SW 1271 (cell line): ENCODE results near the gene PSRC1.
A peak's percentile ranks its signal among the peaks of the same experiment; 100 is the strongest.

Experiments
- DNase-seq, 2 experiments: peaks; one replicate each; lab custom pipeline; 2025; lab: John Stamatoyannopoulos, UW

Gene PSRC1

DNA sequence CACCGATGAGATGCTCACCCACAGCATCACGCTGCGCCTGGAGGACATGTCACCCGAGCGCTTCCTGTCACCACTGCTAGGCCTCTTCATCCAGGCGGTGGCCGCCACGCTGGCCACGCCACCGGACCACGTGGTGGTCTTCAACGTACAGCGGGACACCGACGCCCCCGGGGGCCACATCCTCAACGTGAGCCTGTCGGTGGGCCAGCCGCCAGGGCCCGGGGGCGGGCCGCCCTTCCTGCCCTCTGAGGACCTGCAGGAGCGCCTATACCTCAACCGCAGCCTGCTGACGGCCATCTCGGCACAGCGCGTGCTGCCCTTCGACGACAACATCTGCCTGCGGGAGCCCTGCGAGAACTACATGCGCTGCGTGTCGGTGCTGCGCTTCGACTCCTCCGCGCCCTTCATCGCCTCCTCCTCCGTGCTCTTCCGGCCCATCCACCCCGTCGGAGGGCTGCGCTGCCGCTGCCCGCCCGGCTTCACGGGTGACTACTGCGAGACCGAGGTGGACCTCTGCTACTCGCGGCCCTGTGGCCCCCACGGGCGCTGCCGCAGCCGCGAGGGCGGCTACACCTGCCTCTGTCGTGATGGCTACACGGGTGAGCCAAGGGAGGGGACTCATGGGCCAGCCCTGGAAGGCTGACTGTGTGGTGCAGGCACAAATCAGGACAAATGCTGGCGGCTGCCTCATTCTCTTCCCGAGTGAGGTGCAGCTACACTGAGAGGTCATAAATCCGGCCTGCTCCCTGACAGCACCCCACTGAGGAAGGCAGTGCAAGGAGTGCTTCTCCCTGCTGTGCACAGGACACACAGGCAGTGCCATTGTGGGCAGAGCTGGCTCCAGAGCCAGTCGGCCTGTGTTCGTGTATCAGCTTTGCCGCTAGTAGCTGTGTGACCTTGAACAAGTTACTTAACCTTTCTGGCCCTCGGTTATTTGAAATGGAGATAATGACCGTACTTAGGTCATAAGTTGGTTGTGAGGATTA, 24.2 kb downstream of the PSRC1 start:
- no peak for DNase-seq

DNA sequence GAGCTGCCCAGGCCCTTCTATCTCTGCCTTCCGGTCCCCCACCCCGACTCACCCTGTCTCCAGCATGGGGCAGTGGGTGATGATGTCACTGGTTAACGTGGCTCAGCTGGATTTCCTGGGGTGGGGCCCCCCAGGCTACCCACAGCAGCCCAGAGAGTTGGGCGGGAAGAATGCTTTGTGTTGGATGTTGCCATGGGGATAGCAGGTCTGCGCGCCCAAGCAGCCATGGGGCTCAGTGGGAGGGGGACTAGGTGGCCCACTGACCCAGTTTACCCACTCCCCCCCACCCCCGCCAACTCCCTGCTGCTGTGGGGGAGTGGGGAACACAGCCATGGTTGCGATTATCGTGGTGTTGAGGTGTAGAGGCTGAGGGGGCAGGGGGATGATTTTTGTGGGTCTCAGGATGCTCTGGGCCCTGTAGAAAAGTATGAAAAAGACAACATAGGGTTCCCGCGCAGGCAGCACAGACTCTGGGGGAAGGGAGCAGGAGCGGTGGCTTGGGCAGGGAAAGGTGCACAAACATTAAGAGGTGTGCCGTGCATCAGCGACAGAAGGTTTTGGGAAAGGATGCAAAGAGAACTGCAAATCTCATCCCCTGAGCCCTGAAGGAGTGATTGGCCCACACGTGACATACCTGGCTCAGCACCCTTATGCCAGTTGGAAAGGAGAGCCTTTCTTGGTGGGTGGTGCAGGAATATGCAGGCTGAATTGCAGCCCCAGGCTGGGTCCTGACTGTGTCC, 25.1 kb downstream of the PSRC1 start:
- DNase-seq, result no peak

DNA sequence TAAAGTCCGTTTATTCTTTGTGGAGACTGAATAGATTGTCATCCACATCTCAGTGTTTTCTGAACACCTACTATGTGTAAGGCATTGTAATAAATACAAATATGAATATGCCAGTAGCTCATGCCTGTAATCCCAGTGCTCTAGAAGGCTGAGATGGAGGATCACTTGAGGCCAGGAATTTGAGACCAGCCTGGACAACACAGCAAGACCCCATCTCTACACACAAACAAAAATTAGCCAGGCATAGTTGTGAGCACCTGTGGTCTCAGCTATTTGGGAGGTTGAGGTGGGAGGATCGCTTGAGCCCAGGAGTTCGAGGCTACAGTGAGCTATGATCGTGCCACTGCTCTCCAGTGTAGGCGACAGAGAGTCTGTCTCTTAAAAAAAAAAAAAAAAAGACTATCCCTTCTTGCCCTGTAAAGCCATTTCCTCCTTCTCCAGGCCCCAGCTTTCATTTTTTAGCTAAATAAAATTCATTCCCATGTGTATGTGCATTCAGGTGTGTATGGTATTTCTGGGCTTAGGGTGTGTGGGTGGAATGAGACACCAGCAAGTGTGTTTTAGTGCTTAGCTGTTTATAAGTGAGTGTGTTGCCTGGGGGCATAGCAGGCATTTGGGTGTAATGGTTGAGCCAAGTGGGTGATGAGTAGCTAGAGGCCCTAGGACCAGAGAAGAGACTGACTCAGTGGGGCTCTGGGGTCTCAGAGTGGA, 25.8 kb downstream of the PSRC1 start:
- no peak for DNase-seq

DNA sequence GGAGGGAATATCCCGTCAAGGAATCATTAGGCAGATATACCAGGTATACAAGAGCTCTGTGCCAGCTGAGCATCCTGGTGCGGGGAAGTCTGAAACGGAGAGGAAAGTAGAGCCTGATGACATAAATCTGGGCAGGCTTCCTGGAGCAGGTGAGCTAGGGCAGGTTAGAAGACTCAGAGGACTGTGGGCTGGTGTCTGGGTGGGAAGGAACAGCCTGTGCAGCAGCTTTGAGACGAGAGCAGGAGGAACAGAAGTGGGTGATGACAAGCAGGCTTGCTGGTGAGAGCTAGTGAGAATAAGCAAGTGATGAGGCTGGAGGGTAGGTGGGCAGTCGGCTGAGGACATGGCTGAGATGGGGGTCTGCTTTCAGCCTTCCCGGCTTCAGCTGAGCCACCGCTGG, 26.9 kb downstream of the PSRC1 start:
- no peak for DNase-seq

DNA sequence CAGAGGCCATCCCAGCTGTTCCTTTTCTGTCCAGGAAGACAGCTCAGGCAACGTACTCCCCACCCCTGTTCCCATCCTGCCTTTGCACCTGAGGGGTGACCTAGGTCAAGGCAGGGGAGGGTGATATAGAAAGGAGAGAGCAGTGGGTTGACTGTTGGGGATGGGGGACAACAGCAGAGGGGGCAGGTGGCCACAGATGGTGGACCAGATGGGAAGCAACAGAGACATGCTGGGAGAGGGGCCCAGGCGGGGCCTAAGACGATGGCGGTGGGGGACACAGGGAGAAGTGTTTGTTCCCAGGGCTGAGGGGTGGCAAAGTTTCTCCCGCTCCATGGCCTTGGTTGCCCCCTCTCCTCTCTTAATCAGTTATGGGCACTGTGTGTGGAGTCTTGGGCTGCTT, 27.3 kb downstream of the PSRC1 start:
- no peak for DNase-seq

DNA sequence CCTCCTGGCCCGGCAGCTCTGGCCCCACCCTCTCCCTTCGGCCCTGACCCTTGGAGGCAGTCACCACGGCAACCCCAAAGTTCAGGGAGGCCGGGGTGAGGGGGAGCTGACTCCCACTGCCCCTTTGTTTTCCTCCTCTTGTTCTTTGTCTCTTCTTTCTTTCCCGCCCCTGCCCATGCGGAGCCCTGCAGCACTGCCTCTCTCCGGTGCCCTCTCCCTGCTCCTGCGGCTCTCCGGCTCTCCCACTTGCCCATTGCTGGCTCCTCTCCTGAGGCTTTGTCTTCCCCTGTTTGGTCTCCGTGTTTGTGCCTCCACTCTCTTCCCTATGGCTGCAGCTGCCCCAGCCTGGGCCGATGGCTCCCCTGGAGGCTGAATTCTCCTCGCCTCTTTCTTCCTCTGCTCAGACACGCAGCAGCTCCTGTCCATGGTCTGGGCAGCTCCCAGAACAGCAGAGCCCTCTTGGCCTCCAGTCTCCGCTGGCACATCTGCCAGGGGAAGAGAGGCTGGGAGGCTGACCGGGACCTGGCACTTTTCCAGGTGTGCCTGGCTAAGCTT, 27.8 kb downstream of the PSRC1 start:
- DNase-seq, result no peak

DNA sequence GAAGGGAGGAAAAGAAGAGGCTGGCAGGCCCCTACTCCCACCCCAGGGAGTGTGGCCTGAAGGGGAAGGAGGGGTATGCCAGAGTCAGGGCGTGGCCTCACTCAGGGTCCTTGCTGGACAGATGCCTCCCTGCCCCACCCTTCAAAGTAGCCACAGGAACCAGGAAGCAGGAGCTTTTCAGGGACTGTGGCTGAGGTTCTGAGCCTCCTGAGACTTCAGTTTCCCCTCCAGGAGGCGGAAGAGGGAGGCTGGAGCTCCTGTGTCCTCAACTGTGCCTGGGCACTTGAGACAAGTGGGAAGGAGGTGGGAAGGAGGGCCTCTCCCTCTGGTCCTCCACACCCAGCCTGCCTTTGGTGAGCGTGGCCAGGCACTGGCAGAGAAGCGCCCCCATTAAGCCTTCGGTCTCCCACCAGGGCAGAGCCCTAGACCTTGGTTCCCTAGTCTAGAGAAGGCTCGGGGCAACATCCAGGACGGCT, 28.3 kb downstream of the PSRC1 start:
- no peak for DNase-seq

DNA sequence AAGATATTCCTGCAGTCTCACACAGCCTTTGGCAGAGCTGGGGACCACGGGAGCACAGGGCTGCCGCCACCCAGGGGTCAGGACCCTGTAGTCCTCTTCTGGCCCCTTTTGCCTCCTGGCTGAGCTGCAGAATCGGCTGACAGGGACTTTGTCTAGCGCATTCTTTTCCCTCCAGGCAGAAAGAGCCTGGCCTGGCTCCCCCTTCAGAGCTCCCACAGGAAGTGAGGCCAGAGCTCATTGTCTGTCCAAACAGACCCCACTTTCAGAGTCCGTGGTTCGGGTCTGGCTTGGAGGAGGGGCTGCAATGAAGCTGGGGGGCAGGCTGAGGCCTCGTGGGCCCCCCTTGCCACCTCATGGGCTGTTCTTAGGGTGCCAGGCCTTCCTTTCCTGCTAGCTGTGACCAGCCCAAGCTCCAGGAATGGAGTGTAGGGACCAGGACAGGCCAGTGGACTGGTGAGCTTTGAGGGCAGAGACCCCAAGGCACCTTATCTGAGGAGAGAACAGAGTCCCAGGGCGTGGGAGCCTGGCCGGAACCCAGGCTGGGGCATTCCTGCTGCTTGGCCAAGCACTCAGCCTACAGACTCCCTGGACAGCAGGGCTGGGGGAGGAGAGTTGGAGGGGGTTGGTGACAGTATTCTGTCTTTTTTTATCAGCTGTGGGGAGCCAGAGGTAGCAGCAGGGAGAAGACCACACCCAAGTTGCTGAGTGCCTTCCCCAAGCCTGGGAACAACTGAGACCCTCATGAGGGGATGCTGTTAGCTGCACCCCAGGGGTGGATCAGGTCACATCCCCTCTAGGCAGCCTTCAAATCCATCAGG, 28.9 kb downstream of the PSRC1 start:
- no peak for DNase-seq

DNA sequence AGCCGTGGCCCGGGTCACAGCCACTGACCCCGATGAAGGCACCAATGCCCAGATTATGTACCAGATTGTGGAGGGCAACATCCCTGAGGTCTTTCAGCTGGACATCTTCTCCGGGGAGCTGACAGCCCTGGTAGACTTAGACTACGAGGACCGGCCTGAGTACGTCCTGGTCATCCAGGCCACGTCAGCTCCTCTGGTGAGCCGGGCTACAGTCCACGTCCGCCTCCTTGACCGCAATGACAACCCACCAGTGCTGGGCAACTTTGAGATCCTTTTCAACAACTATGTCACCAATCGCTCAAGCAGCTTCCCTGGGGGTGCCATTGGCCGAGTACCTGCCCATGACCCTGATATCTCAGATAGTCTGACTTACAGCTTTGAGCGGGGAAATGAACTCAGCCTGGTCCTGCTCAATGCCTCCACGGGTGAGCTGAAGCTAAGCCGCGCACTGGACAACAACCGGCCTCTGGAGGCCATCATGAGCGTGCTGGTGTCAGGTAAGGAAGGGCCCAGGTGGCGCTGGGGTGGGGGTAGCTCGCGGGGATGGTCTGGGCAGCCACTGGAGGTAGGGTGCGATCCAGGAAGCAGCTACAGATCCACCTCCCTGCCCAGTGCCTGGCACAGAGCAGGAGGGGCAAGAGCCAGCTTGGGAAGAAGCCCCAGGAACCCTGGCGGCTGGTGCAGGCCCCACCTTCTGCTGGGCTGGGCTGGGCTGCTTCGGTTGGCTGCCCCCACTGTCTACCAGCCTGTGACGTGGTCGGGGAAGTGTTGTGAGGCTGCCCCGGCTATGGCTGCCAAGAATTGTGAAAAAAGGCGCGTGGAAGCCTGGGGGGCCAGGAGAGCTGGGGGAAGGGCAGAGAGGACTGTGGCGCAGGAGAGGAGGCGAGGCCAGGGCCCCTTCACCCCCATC, 29.8 kb downstream of the PSRC1 start:
- DNase-seq, result no peak

DNA sequence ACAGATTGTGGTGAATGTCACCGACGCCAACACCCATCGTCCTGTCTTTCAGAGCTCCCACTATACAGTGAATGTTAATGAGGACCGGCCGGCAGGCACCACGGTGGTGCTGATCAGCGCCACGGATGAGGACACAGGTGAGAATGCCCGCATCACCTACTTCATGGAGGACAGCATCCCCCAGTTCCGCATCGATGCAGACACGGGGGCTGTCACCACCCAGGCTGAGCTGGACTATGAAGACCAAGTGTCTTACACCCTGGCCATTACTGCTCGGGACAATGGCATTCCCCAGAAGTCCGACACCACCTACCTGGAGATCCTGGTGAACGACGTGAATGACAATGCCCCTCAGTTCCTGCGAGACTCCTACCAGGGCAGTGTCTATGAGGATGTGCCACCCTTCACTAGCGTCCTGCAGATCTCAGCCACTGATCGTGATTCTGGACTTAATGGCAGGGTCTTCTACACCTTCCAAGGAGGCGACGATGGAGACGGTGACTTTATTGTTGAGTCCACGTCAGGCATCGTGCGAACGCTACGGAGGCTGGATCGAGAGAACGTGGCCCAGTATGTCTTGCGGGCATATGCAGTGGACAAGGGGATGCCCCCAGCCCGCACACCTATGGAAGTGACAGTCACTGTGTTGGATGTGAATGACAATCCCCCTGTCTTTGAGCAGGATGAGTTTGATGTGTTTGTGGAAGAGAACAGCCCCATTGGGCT, 30.6 kb downstream of the PSRC1 start:
- no peak for DNase-seq

DNA sequence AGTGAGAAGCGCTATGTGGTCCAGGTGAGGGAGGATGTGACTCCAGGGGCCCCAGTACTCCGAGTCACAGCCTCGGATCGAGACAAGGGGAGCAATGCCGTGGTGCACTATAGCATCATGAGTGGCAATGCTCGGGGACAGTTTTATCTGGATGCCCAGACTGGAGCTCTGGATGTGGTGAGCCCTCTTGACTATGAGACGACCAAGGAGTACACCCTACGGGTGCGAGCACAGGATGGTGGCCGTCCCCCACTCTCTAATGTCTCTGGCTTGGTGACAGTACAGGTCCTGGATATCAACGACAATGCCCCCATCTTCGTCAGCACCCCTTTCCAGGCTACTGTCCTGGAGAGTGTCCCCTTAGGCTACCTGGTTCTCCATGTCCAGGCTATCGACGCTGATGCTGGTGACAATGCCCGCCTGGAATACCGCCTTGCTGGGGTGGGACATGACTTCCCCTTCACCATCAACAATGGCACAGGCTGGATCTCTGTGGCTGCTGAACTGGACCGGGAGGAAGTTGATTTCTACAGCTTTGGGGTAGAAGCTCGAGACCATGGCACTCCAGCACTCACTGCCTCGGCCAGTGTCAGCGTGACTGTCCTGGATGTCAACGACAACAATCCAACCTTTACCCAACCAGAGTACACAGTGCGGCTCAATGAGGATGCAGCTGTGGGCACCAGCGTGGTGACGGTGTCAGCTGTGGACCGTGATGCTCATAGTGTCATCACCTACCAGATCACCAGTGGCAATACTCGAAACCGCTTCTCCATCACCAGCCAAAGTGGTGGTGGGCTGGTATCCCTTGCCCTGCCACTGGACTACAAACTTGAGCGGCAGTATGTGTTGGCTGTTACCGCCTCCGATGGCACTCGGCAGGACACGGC, 31.4 kb downstream of the PSRC1 start:
- no peak for DNase-seq

DNA sequence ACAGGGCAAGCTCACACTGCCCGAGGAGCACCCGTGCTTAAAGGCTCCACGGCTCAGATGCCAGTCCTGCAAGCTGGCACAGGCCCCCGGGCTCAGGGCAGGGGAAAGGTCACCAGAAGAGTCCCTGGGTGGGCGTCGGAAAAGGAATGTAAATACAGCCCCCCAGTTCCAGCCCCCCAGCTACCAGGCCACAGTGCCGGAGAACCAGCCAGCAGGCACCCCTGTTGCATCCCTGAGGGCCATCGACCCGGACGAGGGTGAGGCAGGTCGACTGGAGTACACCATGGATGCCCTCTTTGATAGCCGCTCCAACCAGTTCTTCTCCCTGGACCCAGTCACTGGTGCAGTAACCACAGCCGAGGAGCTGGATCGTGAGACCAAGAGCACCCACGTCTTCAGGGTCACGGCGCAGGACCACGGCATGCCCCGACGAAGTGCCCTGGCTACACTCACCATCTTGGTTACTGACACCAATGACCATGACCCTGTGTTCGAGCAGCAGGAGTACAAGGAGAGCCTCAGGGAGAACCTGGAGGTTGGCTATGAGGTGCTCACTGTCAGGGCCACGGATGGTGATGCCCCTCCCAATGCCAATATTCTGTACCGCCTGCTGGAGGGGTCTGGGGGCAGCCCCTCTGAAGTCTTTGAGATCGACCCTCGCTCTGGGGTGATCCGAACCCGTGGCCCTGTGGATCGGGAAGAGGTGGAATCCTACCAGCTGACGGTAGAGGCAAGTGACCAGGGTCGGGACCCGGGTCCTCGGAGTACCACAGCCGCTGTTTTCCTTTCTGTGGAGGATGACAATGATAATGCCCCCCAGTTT, 32.3 kb downstream of the PSRC1 start:
- no peak for DNase-seq

DNA sequence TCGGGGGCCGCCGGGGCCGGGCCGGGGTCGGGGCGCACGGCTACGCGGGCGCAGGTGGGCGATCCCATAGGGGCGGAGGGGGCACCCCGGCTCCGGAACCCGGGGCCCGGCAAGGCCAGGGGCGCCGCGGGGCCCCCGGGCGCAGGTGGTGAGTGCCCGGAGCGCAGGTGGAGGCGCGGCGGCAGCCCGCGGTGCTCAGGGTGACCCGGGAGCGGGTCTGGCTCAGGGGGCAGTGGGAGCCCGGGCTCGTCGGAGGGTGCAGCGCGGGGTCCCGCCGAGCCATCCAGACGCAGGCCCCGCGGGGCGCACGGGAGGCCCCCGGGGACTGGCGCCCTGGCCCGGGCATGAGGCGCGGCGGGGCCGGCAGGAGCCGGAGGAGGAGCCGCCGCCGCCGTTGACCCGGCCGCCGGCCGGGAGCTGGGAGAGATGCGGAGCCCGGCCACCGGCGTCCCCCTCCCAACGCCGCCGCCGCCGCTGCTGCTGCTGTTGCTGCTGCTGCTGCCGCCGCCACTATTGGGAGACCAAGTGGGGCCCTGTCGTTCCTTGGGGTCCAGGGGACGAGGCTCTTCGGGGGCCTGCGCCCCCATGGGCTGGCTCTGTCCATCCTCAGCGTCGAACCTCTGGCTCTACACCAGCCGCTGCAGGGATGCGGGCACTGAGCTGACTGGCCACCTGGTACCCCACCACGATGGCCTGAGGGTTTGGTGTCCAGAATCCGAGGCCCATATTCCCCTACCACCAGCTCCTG, 33.1 kb downstream of the PSRC1 start:
- no peak for DNase-seq

DNA sequence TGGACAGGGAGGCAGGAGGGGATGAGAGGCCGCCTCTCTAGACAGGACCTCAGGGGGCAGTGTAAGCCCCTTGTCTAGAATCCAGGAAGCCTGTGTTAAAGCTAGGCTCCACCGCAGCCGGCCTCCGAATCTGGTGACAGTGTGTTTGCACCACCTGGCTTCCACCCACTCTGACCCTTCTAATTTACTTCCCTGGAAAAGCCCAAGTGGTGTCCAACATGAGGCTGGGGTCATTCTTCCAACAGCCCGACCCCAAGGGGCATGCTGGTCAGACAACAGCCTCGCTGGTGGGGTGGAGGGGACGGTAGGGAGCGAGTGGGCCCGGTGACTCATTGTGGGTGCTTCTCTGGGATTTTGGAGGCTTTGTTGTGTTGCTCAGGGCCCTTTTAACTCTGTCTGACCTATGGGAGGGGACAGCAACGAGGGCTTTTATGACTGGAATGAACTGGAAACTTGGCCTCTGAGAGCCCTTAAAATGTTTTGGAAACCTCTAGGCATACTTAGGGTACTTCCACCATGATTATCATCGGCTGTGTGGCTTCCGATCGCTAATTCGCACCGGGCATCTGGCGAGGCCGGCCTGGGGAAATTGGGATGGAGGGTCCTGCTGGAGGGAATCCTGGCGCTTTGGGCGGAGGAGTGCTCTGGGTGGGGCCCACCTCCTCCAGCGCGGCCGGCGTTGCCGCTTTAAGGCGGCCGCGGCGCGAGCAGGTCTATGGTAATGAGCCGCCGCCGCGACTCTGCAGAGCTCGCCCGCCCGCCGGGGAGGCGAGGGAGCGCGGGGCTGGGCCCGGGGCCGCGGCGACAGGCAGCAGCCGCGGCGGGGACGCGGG, 33.9 kb downstream of the PSRC1 start, which contains the start of gene CELSR2:
Gene CELSR2, plus strand, starts transcription at position 743 of the 833 bp plus-strand sequence. CDS start 541 bp downstream, outside the sequence.
- peak in 1 of 2 experiments; percentile 21 for DNase-seq

DNA sequence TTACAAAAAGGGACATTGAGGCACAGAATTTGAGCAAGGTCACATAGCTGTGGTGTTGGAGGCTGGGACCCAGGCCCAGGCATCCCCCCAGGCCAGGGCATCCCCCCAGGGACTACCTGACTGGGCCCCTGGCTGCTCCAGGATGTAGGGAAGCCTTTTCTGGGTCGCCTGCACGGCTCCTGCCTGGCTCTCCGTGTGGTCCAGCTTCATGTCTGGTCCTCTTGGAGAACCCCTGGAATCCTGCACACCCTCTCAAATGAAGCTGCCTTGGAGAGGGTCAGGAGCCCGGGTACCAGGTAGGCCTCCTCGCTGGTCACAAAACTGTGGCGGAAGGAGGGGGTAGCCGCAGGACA, 34.5 kb downstream of the PSRC1 start:
- no peak for DNase-seq
